T-helper 1 cell treated with Interleukin-12 subunit alpha and Interleukin-12 subunit beta and Interleukin-4 antibody, amounts not matched to agents 30 μg/mL and 1 μg/mL, for 36 hours (primary cell): ENCODE data around the gene SEPHS1.

ENCODE experiments used
- H3K27ac Mint-ChIP-seq: one replicate; pipeline ENCODE4 v1.8.0; 2021; ENCODE audit warnings: mild to moderate bottlenecking, mixed read lengths
- H3K27me3 Mint-ChIP-seq: one replicate; pipeline ENCODE4 v1.8.0; 2021; ENCODE audit warnings: low read depth, mixed read lengths
- H3K36me3 Mint-ChIP-seq: one replicate; pipeline ENCODE4 v1.8.0; 2021; ENCODE audit warnings: low read depth, mixed read lengths
- H3K4me1 Mint-ChIP-seq: one replicate; pipeline ENCODE4 v1.8.0; 2021; ENCODE audit warnings: low read depth, mixed read lengths
- H3K4me3 Mint-ChIP-seq: one replicate; pipeline ENCODE4 v1.8.0; 2021; ENCODE audit warnings: mild to moderate bottlenecking, moderate library complexity, mixed read lengths
- H3K9me3 Mint-ChIP-seq: one replicate; pipeline ENCODE4 v1.8.0; 2021; ENCODE audit warnings: mixed read lengths

The SEPHS1 gene

GRCh38 chr10:13375791-13376190, 27.7 kb upstream of the SEPHS1 start:
- no peak overlapping the region for H3K27ac Mint-ChIP-seq
- H3K4me1 Mint-ChIP-seq: no peaks in the 10 kb centered on the region
- H3K36me3 Mint-ChIP-seq: no peaks in the 10 kb centered on the region
- H3K4me3 Mint-ChIP-seq: no peak overlapping the region
- H3K9me3 Mint-ChIP-seq: no peaks in the 10 kb centered on the region
- H3K27me3 Mint-ChIP-seq: peaks cover 4% of the 10 kb centered on the region

DNA sequence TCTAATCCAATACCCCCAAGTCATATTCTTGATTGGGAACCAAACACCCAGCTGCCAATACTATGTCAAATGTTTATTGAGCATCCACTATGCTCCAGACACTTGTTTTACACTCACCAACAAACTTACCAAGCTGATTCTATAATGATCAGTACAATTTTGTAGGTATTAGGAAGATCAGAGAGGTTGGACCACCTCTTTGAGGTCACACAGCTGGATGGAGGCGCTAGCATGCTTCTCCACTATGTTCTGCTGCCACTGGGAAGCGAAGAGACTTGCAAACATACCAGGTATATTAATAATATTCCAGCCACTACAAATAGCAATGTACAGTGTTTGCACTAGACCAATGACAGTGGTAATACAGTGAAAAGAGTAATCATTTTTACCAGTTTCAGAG, 25.6 kb upstream of the SEPHS1 start:
- no peak overlapping the region for H3K4me3 Mint-ChIP-seq
- H3K36me3 Mint-ChIP-seq: no peaks in the 10 kb centered on the region
- H3K27ac Mint-ChIP-seq: no peak overlapping the region
- H3K27me3 Mint-ChIP-seq: no peaks in the 10 kb centered on the region
- H3K9me3 Mint-ChIP-seq: no peaks in the 10 kb centered on the region
- H3K4me1 Mint-ChIP-seq: no peaks in the 10 kb centered on the region

DNA sequence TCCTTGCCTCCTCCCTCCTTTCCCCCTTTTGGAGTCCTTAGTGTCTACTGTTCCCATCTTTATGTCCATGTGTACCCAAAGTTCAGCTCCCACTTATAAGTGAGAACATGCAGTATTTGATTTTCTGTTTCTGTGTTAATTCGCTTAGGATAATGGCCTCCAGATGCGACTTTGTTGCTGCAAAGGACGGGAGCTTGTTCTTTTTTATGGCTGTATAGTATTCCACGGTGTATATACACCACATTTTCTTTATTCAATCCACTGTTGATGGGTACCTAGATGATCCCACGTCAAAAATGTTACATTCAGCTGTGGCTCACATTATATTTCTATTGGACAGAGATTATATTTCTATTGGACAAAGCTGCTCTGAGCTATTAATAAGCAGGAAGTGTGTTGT, 24.4 kb upstream of the SEPHS1 start:
- Mint-ChIP-seq H3K27me3 (no peaks in the 10 kb centered on the region), H3K4me1 (no peaks in the 10 kb centered on the region), H3K9me3 (no peaks in the 10 kb centered on the region), H3K4me3 (no peak overlapping the region), H3K36me3 (no peaks in the 10 kb centered on the region), H3K27ac (no peak overlapping the region)

- H3K27me3 Mint-ChIP-seq: no peaks in the 10 kb centered on the region
- H3K27ac Mint-ChIP-seq: no peak overlapping the region
- H3K4me3 Mint-ChIP-seq: no peak overlapping the region
- no peaks in the 10 kb centered on the region for H3K4me1 Mint-ChIP-seq
- no peaks in the 10 kb centered on the region for H3K9me3 Mint-ChIP-seq
- no peaks in the 10 kb centered on the region for H3K36me3 Mint-ChIP-seq
Observed at GRCh38 chr10:13371897-13372470, 23.9 kb upstream of the SEPHS1 start.

- Mint-ChIP-seq H3K9me3 (no peaks in the 10 kb centered on the region), H3K36me3 (no peaks in the 10 kb centered on the region), H3K4me3 (no peak overlapping the region), H3K4me1 (no peaks in the 10 kb centered on the region), H3K27ac (no peak overlapping the region), H3K27me3 (peaks cover 6% of the 10 kb centered on the region)
Observed at GRCh38 chr10:13366891-13367290, 18.8 kb upstream of the SEPHS1 start.

DNA sequence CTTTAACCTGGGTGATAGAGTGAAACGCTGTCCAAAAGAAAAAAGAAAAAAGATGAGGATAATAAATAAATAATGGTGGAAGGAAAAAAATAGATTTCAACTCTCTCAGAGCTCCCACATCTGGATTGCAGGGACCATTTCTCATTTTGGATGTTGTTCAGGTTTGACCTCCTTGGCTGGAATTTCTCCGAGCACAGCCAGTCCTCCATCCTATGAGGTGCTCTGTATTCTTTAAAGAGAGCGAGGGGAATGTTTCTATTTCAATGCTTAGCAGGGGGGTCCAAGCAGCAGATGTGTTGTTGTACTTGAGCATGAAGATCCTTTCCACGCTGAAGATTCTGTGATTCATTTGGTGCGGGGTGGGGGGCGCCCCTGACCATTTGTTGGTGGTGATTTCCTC, 17.7 kb upstream of the SEPHS1 start:
- Mint-ChIP-seq H3K9me3 (no peaks in the 10 kb centered on the region), H3K4me3 (no peak overlapping the region), H3K36me3 (no peaks in the 10 kb centered on the region), H3K27ac (no peak overlapping the region), H3K4me1 (no peaks in the 10 kb centered on the region), H3K27me3 (peaks cover 6% of the 10 kb centered on the region)

DNA sequence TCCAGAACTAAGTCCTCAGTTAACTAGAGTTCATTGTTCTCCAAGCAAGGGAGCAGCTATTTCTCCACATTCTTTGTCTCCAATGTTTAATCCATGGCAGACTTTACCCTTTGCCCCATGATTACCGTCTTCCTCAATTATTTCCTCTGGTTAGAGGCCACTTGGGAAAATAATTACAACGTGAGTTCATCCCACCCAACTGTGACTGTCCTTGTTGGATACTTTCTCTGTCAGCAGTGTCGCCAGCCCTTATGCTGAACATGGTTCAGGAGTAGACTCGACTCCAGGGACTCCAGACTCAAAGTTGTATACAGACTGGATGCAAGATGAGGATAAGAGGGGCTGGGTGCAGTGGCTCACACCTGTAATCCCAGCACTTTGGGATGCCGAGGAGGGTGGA, 17.1 kb upstream of the SEPHS1 start:
- Mint-ChIP-seq H3K27ac (no peak overlapping the region), H3K9me3 (no peaks in the 10 kb centered on the region), H3K4me1 (no peaks in the 10 kb centered on the region), H3K36me3 (no peaks in the 10 kb centered on the region), H3K4me3 (no peak overlapping the region), H3K27me3 (peaks cover 6% of the 10 kb centered on the region)

DNA sequence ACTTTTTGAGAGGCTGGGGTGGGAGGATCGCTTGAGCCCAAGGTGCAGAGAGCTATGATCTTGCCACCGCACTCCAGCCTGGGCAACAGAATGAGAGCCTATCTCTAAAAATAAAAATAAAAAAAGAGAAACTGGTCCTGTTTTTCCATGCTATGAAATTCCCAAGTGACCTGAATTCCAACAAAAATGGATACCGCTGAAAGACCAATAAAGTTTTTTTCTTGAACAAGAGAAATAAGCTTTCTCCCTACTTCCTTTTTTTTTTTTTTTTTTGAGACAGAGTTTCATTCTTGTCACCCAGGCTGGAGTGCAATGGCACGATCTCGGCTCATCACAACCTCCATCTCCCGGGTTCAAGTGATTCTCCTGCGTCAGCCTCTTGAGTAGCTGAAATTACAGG, 12.5 kb upstream of the SEPHS1 start:
- no peaks in the 10 kb centered on the region for H3K36me3 Mint-ChIP-seq
- H3K4me3 Mint-ChIP-seq: no peak overlapping the region
- H3K9me3 Mint-ChIP-seq: no peaks in the 10 kb centered on the region
- H3K4me1 Mint-ChIP-seq: no peaks in the 10 kb centered on the region
- peaks cover 10% of the 10 kb centered on the region for H3K27me3 Mint-ChIP-seq
- H3K27ac Mint-ChIP-seq: no peak overlapping the region

DNA sequence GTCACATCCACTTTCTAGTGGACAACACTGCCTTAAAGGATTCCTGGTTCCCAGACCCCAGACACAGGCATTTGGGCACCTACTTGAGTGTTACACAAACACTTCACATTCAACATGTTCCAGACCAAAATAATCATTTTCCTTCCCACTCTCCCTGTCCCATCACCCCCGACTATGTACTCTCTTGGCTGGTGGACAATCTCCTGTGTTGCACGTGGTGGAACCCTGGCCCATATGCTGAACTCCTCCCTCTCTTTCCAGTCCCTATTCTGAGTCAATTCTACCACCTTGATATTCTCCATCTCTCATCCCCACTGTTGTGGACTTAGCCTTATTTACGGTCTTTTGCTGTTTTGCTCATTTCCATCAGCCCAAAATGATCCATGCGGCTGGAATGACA, 8.3 kb upstream of the SEPHS1 start:
- H3K4me1 Mint-ChIP-seq: peaks cover 14% of the 10 kb centered on the region
- peaks cover 18% of the 10 kb centered on the region for H3K27me3 Mint-ChIP-seq
- H3K9me3 Mint-ChIP-seq: no peaks in the 10 kb centered on the region
- no peak overlapping the region for H3K27ac Mint-ChIP-seq
- H3K36me3 Mint-ChIP-seq: peaks cover 2% of the 10 kb centered on the region
- H3K4me3 Mint-ChIP-seq: no peak overlapping the region

GRCh38 chr10:13354783-13355182, 6.7 kb upstream of the SEPHS1 start:
- H3K36me3 Mint-ChIP-seq: peaks cover 2% of the 10 kb centered on the region
- no peak overlapping the region for H3K4me3 Mint-ChIP-seq
- H3K27me3 Mint-ChIP-seq: peaks cover 18% of the 10 kb centered on the region
- H3K4me1 Mint-ChIP-seq: peaks cover 30% of the 10 kb centered on the region
- no peak overlapping the region for H3K27ac Mint-ChIP-seq
- H3K9me3 Mint-ChIP-seq: no peaks in the 10 kb centered on the region

DNA sequence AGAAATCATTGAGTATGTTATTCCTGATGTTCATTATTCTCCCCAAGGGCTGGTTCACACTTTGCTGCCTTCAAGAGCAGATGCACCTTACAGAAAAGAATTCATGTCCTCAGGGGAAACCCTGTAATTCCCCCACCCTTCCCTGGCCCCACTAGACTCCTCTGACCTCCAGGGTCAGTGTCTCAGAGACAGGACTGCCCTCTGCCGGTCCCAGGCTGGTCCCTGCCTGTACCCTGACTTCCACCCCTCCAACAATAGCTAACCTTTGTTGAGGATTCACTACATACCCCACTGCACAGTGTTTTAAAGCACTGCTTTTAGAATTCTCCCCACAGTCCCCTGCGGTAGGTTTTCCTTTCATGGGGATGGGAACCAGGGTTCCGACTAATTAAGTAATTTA, 4.4 kb upstream of the SEPHS1 start:
- Mint-ChIP-seq H3K9me3 (no peaks in the 10 kb centered on the region), H3K4me1 (peaks cover 36% of the 10 kb centered on the region), H3K4me3 (peak overlapping the region; percentile 69), H3K36me3 (peaks cover 2% of the 10 kb centered on the region), H3K27me3 (peaks cover 18% of the 10 kb centered on the region), H3K27ac (peak overlapping the region; percentile 73)

GRCh38 chr10:13351340-13351915, 3.3 kb upstream of the SEPHS1 start:
- peaks cover 14% of the 10 kb centered on the region for H3K27me3 Mint-ChIP-seq
- H3K27ac Mint-ChIP-seq: peak overlapping the region; percentile 15

GRCh38 chr10:13349463-13350274, 1.6 kb upstream of the SEPHS1 start:
- no peaks in the 10 kb centered on the region for H3K9me3 Mint-ChIP-seq

More at GRCh38 chr10:13351340-13351915, 3.3 kb upstream of the SEPHS1 start:
- peaks cover 40% of the 10 kb centered on the region for H3K4me1 Mint-ChIP-seq
- no peak overlapping the region for H3K4me3 Mint-ChIP-seq
- peaks cover 2% of the 10 kb centered on the region for H3K36me3 Mint-ChIP-seq
- no peaks in the 10 kb centered on the region for H3K9me3 Mint-ChIP-seq

GRCh38 chr10:13347500-13348156, 465 bp downstream of the SEPHS1 start:
- Mint-ChIP-seq H3K4me1 (peaks cover 52% of the 10 kb centered on the region), H3K9me3 (no peaks in the 10 kb centered on the region), H3K4me3 (peak overlapping the region; percentile 60), H3K36me3 (peaks cover 7% of the 10 kb centered on the region), H3K27me3 (peaks cover 5% of the 10 kb centered on the region), H3K27ac (peak overlapping the region; percentile 63)

More at GRCh38 chr10:13349463-13350274, 1.6 kb upstream of the SEPHS1 start:
- peak overlapping the region; percentile 81 for H3K27ac Mint-ChIP-seq
- peaks cover 53% of the 10 kb centered on the region for H3K4me1 Mint-ChIP-seq
- H3K27me3 Mint-ChIP-seq: peaks cover 14% of the 10 kb centered on the region
- H3K4me3 Mint-ChIP-seq: peak overlapping the region; percentile 91
- H3K36me3 Mint-ChIP-seq: peaks cover 2% of the 10 kb centered on the region
